Forelimb muscle (tissue), 1 donor: Measurements from ENCODE around the gene OTX1. TPM values are rescaled to one million over a fixed set of nuclear protein-coding genes. Genes with fewer than 3 reads are reported as not detected.
"Not testable (repeated sequence)": the region's sequence is repeated elsewhere in the genome, so short reads cannot be mapped to it uniquely, and the experiment has no call there.

Experiments
- DNase-seq: peaks from one replicate; pipeline ENCODE4 v3.0.0-alpha.2; 2013; ENCODE audit warnings: low read depth
- polyA plus RNA-seq: library from polyadenylated mRNA; unstranded; fragments of 120-200 nt; gene quantifications from one replicate; pipeline ENCODE4 v1.2.1, GENCODE V29; 2013; ENCODE audit not compliant: insufficient read length

The OTX1 gene
- polyA plus RNA-seq, 1 donor, result not detected

DNA sequence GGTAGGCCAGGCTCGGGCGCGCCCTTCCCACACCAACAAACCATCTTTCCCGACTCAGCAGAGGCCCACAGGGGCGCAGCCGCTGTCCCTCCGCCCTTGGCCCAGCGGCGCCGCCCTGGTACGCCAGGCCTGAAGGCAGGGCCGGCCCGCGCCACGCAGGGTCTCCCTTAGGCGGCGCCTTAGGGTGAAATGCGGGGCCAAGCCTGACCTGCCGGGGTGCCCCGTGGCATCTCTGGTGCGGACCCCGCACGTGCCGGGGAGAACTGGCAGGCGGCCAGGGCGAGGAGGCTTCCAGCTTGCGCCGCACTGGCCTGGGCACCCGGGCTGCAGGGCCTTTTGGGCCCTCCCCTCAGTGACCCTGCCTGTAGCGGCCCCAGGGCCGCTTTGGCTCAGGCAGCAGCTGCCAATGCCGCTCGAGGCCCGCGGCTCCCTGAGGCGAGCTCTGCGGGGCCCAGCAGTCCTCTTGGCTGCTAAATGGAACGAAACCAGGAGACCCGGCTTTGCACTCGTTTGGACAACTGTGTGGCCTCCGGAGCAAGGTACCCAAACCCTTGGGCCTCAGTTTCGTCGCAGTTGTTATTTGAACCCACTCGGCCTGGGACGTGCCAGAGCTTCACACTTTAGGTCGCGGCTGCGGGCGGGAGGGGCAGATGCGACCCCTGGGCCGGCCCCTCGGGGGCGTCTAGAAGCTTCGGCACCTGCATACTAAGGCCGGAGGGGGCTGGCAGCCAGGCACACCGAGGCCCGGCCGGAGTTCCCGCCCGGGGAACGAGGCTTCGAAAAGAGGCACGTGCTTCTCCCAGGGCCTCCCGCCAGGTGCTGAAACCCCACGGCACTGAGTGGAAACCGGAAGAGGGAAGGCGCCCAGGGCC is 8.5 kb downstream of the OTX1 start:
- DNase-seq, result no peak

DNA sequence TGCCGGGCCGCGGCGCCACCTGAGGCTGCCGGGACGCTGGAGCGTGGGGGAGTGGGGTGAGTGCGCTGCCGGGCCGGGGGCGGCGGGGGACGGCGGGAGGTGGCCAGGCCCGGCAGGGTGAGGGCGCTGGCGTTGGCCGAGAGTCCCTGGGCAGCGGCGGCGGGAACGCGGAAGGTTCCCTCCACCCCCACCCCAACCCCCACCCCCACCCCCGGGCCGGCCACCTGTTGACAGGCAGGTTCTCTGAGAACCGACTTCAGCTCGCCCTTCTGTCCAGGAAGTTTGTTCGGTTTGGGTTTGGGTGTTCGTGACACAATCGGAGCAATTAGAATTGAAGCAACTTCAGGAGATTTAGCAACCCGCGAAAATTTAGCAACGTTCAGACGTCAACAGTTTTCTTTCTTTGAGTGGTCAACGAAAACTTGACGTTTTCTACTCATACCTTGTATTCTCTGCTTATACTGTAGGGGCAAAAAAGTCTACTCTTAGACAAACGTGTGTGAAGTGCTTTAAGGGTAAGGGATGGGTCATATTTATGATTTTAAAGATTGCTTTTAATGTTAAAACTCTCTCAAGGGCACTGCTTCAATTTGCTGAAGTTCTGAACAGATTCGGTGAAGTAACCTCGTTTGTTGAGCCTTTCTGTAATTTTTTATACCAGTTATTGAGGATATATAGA is 9.3 kb downstream of the OTX1 start:
- no peak for DNase-seq

DNA sequence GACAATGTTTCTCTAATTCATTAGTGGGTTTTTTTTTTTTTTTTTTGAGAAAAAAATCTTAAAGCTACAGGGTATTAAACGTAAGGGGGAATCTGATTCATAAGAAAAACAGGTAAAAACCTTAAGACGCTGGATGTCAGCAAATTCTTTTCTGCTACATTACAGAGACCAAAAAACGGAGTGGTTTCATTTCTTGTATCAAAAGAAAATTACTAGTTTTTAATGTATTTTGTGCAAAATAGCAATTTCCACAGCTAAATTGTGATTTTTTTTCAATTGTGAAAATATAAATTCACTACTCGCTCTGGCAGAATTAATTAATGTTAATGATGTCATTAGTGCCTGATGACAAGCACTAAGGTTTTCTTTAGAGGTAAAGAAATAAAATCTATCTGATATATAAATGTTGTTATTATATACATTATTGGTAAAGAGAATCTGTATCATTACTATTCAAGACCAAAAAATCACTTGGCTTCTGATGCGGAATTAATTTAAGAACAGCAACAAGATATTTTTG is 9.9 kb downstream of the OTX1 start:
- DNase-seq, result no peak

DNA sequence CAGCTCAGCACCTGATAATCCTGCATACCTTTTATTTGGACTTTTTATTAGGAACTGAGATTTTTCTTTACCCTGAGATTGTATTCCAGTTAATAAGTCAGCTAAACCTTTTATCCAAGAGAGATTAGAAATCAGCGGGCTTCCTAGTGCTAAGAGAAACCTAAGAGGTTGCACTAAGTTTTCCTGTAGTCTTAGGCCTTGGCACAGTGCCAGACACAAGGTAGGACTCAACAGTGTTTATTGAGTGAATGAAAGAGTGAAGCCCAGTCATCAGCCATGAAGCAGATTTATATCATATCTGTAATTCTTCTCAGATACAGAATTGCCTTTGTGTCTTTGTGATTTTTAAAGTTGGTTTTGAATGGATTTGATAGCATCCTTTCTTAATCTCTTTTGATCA is 13.6 kb downstream of the OTX1 start:
- DNase-seq, result no peak

DNA sequence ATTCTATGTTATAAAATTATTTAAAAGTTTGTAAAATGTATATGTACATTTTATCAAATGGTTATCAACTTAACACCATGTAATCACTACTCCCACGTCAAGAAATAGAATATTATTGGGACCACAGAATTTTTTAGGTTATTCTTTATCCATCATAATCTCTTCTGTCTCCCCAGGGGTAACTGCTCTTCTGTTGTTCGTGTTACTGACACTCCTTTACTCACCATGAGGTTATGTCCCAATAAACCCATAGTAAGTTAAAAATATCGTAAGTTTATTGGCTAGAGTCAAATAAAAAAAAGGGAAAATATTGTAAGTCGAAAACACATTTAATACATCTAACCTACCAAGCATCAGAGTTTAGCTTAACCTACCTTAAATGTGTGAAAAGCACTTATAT is 14.0 kb downstream of the OTX1 start:
- no peak for DNase-seq

DNA sequence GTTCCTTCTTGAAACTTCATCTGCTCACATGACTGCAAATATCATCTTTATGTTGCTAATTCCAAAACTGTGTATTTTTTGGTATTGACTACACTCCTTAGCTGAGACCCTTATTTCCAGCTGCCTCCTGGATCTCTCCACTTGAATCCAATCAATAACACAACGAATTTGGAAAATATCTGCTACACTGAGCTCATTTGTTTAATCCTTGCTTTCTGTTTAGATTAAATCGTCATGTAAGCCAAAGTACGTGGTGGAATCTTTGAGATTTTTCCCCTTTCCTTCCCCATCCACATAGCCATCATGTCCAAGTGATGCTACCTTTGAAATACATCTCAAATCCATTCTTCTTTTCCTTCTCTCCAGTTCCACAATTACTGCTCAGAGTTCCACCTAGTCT is 15.6 kb downstream of the OTX1 start:
- DNase-seq, result no peak

DNA sequence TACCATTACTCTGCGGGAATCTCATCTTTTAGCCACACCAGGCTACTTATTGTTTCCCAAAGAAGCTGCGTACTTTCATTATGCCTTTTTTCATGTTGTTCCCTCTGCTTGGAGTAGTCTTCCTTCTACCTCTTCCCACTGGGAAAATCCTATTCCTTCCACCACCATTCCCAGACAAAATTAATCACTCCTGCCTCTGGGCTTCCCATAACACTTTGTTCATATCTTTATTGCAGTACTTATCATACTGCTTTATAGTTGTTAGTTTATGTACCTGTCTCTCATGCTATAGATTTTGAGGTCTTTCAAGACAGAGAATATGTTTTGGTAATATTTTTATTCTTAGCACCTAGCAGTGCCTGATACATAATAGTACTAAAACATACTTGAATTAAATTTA is 16.2 kb downstream of the OTX1 start:
- no peak for DNase-seq

DNA sequence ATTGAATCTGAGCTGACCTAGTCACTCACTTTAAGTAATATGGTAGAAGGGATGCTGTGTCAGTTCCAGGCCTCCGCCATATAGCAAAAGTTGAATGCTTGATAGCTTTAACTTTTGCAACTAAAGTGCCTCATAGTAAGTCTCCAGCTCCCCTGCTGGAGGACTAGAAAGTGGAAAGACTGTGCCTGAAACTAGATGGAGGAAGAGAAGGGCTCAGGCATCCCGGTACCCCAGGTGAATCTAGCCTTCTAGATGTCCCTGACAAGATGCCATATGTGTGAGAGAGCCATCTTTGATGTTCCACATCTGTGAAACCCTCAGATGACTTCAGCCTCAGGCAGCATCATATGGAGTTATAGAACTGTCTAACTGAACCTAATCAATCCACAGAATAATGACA is 21.0 kb downstream of the OTX1 start:
- no peak for DNase-seq

DNA sequence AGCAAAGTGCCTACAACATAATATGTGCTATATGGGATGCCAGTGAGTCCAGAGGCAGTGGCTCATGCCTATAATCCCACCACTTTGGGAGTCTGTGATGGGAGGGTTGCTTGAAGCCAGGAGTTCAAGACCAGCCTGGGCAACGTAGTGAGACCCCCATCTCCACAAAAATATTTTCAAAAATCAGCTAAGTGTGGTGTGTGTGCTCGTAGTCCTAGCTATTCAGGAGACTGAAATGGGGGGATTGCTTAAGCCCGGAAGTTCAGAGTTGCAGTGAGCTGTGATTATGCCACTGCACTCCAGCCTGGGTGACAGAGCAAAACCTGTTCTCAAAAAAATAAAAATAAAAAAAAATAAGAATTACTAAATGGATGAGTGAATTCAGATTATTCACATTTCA is 23.4 kb downstream of the OTX1 start:
- no peak for DNase-seq

DNA sequence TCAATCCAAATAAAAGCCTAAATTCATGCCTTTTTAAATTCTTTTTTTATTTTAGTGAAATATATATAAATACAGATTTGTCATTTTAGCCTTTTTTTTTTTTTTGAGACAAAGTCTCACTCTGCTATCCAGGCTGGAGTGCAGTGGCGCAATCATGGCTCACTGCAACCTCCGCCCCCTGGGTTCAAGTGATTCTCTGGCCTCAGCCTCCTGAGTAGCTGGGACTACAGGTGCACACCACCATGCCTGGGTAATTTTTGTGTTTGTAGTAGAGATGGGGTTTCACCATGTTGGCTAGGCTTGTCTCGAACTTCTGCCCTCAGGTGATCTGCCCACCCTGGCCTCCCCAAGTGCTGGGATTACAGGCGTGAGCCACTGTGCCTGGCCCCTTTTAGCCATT is 23.8 kb downstream of the OTX1 start:
- DNase-seq, result not testable (repeated sequence)

DNA sequence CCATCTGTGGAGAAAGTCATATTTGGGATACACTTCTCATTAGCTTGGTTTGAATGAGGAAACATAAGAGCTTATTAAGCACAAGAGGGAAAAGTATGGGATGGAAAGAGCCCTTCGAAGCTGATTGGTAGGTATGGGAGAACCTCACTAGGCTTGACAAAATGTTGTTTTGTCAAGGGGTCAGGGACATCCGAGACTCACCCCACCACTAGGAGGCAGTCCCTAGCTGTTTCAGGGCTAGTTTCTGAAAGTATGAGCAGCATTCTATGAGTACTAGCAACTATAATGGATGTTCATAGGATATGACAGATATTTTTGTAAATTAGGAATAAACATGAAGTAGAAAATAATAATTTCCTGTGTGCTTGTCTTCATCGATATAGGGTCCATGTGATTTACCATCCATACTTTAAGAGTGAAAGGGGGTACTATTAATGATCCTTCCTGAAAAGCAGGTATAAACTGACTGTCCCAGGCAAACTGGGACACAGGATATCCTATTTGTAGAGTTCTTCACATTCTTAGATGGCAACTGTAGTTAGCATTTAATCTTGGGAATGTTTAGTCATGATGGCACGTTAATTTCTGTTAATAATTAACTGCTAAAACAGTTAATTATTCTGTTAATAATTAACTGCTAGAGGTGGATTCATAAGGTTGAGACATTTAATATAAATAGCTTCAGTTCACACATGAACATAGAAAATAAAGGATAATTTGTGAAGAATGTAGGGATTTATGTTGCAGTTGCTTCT is 28.4 kb downstream of the OTX1 start:
- DNase-seq, result no peak

DNA sequence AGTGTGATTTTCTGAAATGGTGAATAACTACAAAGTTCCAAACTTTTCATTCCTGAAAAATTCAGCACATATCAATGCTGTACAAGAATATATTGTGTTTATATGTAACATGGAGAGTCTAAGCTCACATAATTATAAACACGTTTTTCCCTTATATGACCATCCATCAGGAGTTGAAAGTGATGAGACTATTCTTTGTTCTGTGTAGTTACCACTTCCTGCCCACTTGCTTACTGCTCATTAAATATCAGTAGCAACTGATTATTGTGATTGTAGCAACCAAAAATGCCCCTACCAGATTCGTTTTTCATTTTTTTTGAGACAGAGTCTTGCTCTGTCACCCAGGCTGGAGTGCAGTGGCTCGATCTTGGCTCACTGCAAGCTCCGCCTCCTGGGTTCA is 30.8 kb downstream of the OTX1 start:
- no peak for DNase-seq

DNA sequence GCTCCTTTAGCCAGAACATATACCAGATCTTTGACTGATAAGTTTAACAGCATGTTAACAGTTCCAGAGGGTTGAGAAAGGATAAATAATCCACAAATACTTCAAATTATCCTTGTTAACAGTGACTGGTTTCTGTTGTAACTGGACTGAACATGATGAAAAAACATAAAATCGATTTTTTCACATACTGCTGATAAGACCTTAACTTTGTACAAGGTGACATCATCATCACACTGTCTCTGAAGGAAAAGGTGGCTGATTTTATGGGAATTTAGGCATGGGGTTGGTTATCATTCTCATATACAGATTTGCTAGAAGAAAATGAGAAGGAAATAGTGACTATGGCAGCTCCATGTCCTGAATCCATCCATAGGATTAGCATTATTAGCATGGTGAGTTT is 36.1 kb downstream of the OTX1 start:
- no peak for DNase-seq

DNA sequence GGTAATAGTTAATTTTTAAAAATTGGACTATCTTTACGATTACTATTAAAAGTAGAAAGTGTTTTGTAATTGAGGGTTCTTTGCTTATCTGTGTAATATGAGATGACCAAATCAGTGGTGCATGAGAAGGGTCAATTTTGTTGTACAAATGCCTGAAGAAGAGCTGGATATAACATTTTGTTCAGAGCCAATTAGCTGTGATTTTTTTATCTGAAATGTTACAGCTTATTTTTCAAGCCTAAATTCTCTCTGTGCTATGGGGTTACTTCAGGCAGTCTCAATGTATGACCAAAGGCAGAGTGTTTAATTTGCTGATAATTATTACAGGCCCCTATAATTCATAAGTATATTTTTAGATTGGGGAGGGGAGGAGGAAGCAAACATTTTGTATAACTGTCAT is 41.8 kb downstream of the OTX1 start:
- DNase-seq, result no peak

DNA sequence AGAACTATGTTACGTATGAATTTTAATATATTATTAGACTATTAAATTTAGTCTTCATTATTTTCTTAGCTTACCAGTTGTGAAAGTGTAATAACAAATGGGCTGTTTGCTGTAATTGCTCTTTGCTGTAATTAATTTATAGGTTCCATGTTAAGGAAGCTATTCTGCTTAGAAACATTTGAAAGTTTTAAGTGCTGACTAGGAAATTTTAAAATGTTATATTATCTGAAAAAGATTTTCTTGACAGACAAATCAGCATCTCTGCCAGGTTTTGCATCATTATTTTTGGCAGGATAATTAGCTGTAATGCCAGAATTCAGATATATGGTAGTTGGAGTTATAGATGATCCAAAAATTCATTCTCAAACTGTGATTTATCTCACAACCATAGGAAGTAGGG is 42.2 kb downstream of the OTX1 start:
- no peak for DNase-seq

DNA sequence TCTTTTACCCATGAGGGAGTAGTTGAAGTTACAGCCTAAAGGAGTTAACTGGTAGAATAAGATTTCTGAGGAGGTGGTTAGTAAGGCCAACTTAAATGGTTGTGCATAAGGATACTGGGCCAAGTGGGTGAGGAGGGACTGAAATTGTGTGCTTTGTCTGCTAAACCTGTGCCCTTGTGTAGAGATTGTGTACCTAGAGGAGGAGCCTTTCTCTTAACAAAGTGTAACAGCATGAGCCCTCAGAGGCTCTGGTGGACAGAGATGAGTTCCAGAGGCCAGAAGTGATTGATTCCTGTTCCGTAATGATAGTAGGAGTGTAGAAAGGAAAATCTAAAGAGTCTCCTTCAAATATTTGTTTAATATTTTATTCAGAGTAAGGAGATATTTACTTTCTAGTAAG is 42.9 kb downstream of the OTX1 start:
- no peak for DNase-seq

DNA sequence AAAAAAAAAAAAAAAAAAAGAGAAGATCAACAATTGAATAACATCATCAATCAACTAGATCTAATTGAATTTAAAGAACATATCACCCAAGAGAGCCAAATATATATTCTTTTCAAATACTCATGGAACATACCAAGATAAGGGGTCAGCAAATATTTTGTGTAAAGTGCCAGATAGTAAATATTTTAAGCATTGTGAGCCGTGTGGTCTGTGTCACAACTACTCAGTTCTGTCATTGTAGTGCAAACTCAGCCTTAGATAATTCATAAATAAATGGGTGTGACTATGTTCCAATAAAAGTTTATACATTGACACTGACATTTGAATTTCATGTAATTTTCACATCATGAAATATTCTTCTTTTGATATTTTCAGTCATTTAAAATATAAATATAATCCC is 45.9 kb downstream of the OTX1 start:
- DNase-seq, result no peak

DNA sequence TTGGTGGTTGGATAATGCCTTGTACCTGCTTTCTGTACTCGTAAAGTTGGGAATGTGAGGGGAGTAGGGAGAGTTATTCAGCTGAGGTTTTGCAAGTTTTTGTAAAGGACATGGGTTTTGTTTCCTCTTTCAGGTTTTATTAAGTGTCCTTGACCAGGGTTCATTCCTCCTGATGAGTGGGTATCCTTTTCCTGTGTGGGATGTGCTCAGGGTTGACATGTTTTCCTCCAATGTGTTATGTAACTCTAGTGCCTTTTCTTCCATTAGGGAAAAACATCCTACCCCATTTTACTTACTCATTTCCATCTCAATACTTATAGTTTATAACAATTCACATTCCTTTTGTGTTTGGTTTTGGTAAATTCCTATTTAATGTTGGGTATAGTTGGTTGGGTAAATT is 48.4 kb downstream of the OTX1 start:
- no peak for DNase-seq

DNA sequence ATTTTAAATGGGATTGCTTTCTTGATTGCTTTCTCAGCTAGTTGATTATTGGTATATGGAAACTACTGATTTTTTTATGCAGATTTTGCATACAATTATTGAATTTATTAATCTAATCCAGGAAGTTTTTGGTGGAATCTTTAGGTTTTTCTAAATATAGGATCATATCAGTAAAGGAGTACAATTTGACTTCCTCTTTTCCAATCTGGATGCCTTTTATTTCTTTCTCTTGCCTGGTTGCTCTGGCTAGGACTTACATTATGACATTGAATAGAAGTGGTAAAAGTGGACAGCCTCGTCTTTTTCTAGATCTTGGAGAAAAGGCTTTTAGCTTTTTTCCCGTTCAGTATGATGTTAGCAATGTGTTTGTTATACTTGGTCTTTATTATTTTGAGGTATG is 51.3 kb downstream of the OTX1 start:
- DNase-seq, result no peak

DNA sequence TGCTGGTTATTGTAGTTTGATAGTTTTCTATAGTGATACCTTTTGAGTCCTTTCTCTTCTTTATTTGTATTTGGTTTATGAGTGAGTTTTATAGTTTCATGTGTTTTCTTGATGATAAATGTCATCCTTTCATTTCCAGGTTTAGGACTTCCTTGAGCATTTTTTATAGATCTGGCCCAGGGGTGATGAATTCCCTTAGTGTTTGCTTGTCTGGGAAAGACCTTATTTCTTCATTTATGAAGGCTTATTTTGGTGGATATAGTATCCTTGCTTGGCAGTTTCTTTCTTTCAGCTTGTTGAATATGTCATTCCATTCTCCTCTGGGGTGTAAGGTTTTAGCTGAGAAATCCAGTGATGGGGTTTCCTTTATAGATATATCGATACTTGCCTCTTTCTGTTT is 53.9 kb downstream of the OTX1 start:
- no peak for DNase-seq
